Endodermal cell (in vitro differentiated cells): ENCODE measurements around the gene ENTR1. TPM values are rescaled to one million over a fixed set of nuclear protein-coding genes. Genes with fewer than 3 reads are reported as not detected.

Source experiments
- DNase-seq: peaks from one replicate; pipeline ENCODE4 v3.0.0-alpha.2; 2017
- H3K27ac ChIP-seq: 2 replicates; pipeline ENCODE4 v1.5.1; 2013; ENCODE audit warnings: mild to moderate bottlenecking, low read depth, low read length, moderate library complexity
- H3K27me3 ChIP-seq: 2 replicates; pipeline ENCODE4 v1.6.1; 2013; ENCODE audit warnings: mild to moderate bottlenecking, low read length, moderate library complexity; ENCODE audit not compliant: insufficient read depth, control insufficient read depth, poor library complexity, severe bottlenecking
- H3K36me3 ChIP-seq: 2 replicates; pipeline ENCODE4 v1.7.0; 2013; ENCODE audit warnings: mild to moderate bottlenecking, low read length, moderate library complexity; ENCODE audit not compliant: control insufficient read depth, insufficient read depth
- H3K4me1 ChIP-seq: one replicate; pipeline ENCODE4 v1.7.0; 2013; ENCODE audit warnings: low read length; ENCODE audit not compliant: control insufficient read depth, insufficient read depth
- H3K4me3 ChIP-seq: 2 replicates; pipeline ENCODE4 v1.5.1; 2013; ENCODE audit warnings: mild to moderate bottlenecking, low read length, moderate library complexity
- H3K9ac ChIP-seq: 2 replicates; pipeline ENCODE4 v1.6.1; 2013; ENCODE audit warnings: mild to moderate bottlenecking, low read length, moderate library complexity; ENCODE audit not compliant: poor library complexity, severe bottlenecking; ENCODE audit errors: extremely low read depth
- H3K9me3 ChIP-seq: 2 replicates; pipeline ENCODE4 v1.6.1; 2013; ENCODE audit warnings: mild to moderate bottlenecking, low read length, moderate library complexity; ENCODE audit not compliant: control insufficient read depth
- H3K27ac Mint-ChIP-seq: 2 replicates; pipeline ENCODE4 v1.8.0; 2020; ENCODE audit warnings: mixed read lengths
- H3K27me3 Mint-ChIP-seq: 2 replicates; pipeline ENCODE4 v1.8.0; 2021; ENCODE audit warnings: mild to moderate bottlenecking, mixed read lengths; ENCODE audit not compliant: insufficient read depth
- H3K36me3 Mint-ChIP-seq: 2 replicates; pipeline ENCODE4 v1.8.0; 2020; ENCODE audit warnings: low read depth, mixed read lengths
- H3K4me1 Mint-ChIP-seq: 2 replicates; pipeline ENCODE4 v1.8.0; 2020; ENCODE audit warnings: mixed read lengths
- H3K4me3 Mint-ChIP-seq: 2 replicates; pipeline ENCODE4 v1.8.0; 2020; ENCODE audit warnings: mild to moderate bottlenecking, moderate library complexity, mixed read lengths
- H3K9me3 Mint-ChIP-seq: 2 replicates; pipeline ENCODE4 v1.8.0; 2020; ENCODE audit warnings: mild to moderate bottlenecking, mixed read lengths
- WGBS, 2 experiments: methylation state at CpG; one replicate each; pipeline versions ENCODE4 v1.1.5 to v1.1.7; 2013; ENCODE audit warnings: missing lambda C conversion rate in 2 of 2, mixed read lengths in 1 of 2; ENCODE audit not compliant: insufficient coverage in 1 of 2, insufficient read length in 1 of 2; 5-methylcytosine and 5-hydroxymethylcytosine counted together
- total RNA-seq, 2 donors: library from RNA; stranded (reverse); fragmentation: NEBNext Ultra II Directional in 1 of 2; extraction: Animal tissue kit (Norgen Biotek cat#: 25700) in 1 of 2; gene quantifications; 2 replicates in 1 of 2; 3 replicates in 1 of 2; pipeline ENCODE4 v1.2.1, GENCODE V29; 2021
- TF ChIP-seq, protein P1 (sequence below): fragments of 200-600 bp; sonication (generic); conservative IDR thresholded peaks from 2 replicates; pipeline ENCODE4 v1.5.0; 2021; ENCODE audit warnings: antibody characterized with exemption, mild to moderate bottlenecking

Gene ENTR1
- total RNA-seq, 2 donors from 2014 or later, result 76.6 to 83.1 TPM

GRCh38 chr9:136454026-136454796 lies 43.8 kb upstream of the ENTR1 start:
- Histone ChIP-seq H3K4me3 (no peak overlapping the region), H3K9me3 (no peaks in the 10 kb centered on the region), H3K36me3 (peaks cover 88% of the 10 kb centered on the region), H3K9ac (no peak overlapping the region), H3K4me1 (no peaks in the 10 kb centered on the region), H3K27ac (peak overlapping the region; percentile 24), H3K27me3 (no peaks in the 10 kb centered on the region)
- no peaks in the 10 kb centered on the region for H3K9me3 Mint-ChIP-seq
- no peaks in the 10 kb centered on the region for H3K4me1 Mint-ChIP-seq
- DNase-seq, result no peak
- WGBS, 2 experiments, result 95 to 99% methylated on average over 13 to 25 of the region's 25 CpGs
- H3K36me3 Mint-ChIP-seq, result peaks cover 77% of the 10 kb centered on the region
- no peaks in the 10 kb centered on the region for H3K27me3 Mint-ChIP-seq
- TF ChIP-seq, protein P1, sequence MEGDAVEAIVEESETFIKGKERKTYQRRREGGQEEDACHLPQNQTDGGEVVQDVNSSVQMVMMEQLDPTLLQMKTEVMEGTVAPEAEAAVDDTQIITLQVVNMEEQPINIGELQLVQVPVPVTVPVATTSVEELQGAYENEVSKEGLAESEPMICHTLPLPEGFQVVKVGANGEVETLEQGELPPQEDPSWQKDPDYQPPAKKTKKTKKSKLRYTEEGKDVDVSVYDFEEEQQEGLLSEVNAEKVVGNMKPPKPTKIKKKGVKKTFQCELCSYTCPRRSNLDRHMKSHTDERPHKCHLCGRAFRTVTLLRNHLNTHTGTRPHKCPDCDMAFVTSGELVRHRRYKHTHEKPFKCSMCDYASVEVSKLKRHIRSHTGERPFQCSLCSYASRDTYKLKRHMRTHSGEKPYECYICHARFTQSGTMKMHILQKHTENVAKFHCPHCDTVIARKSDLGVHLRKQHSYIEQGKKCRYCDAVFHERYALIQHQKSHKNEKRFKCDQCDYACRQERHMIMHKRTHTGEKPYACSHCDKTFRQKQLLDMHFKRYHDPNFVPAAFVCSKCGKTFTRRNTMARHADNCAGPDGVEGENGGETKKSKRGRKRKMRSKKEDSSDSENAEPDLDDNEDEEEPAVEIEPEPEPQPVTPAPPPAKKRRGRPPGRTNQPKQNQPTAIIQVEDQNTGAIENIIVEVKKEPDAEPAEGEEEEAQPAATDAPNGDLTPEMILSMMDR, result no peak
- no peak overlapping the region for H3K4me3 Mint-ChIP-seq
- peak overlapping the region; percentile 30 for H3K27ac Mint-ChIP-seq

- H3K27me3 Mint-ChIP-seq, result no peaks in the 10 kb centered on the region
- no peak overlapping the region for H3K4me3 Mint-ChIP-seq
- peaks cover 73% of the 10 kb centered on the region for H3K36me3 Mint-ChIP-seq
- DNase-seq, result no peak
- H3K9me3 Mint-ChIP-seq, result no peaks in the 10 kb centered on the region
- Histone ChIP-seq H3K4me1 (no peaks in the 10 kb centered on the region), H3K9me3 (no peaks in the 10 kb centered on the region), H3K27ac (no peak overlapping the region), H3K27me3 (no peaks in the 10 kb centered on the region), H3K4me3 (no peak overlapping the region), H3K9ac (no peak overlapping the region), H3K36me3 (peaks cover 85% of the 10 kb centered on the region)
- peak overlapping the region; percentile 30 for H3K27ac Mint-ChIP-seq
- 92 to 96% methylated on average over 10 to 11 of the region's 11 CpGs for WGBS, 2 experiments
- TF ChIP-seq, protein P1, result no peak
- H3K4me1 Mint-ChIP-seq, result no peaks in the 10 kb centered on the region
Observed at GRCh38 chr9:136453326-136453725, 42.9 kb upstream of the ENTR1 start.

- DNase-seq, result peak; percentile 62
- Mint-ChIP-seq H3K27ac (no peak overlapping the region), H3K27me3 (no peaks in the 10 kb centered on the region), H3K9me3 (no peaks in the 10 kb centered on the region), H3K36me3 (peaks cover 74% of the 10 kb centered on the region), H3K4me3 (no peak overlapping the region), H3K4me1 (no peaks in the 10 kb centered on the region)
- Histone ChIP-seq H3K27me3 (no peaks in the 10 kb centered on the region), H3K9ac (no peak overlapping the region), H3K4me3 (no peak overlapping the region), H3K4me1 (no peaks in the 10 kb centered on the region), H3K36me3 (peaks cover 85% of the 10 kb centered on the region), H3K9me3 (no peaks in the 10 kb centered on the region), H3K27ac (no peak overlapping the region)
- TF ChIP-seq, protein P1, result peak; percentile 45
- WGBS, 2 experiments, result 94 to 95% methylated on average over 15 to 26 of the region's 26 CpGs
Observed at GRCh38 chr9:136451221-136451877, 40.9 kb upstream of the ENTR1 start.
